Mesendoderm (in vitro differentiated cells): ENCODE results near the gene OPRL1.
"Not testable (repeated sequence)": the region's sequence is repeated elsewhere in the genome, so short reads cannot be mapped to it uniquely, and the experiment has no call there.

Source experiments
- DNase-seq: peaks from one replicate; pipeline ENCODE4 v3.0.0; 2013
- H2AK5ac ChIP-seq: 2 replicates; pipeline ENCODE4 v1.6.1; 2013; ENCODE audit warnings: low read length, inconsistent platforms
- H2BK120ac ChIP-seq: 2 replicates; pipeline ENCODE4 v1.6.1; 2013; ENCODE audit warnings: low read depth, mild to moderate bottlenecking, low read length, moderate library complexity, mixed read lengths
- H2BK15ac ChIP-seq: replicated peaks from 2 replicates; pipeline ENCODE4 v1.6.1; 2013; ENCODE audit warnings: low read depth, mild to moderate bottlenecking, moderate library complexity
- H2BK5ac ChIP-seq: 2 replicates; pipeline ENCODE4 v1.6.1; 2013; ENCODE audit warnings: low read length, inconsistent platforms
- H3K18ac ChIP-seq: 2 replicates; pipeline ENCODE4 v1.6.1; 2013; ENCODE audit warnings: mild to moderate bottlenecking, low read length, mixed read lengths
- H3K23ac ChIP-seq: one replicate; pipeline ENCODE4 v1.6.1; 2013; ENCODE audit warnings: low read length
- H3K27ac ChIP-seq: 2 replicates; pipeline ENCODE4 v1.5.1; 2013; ENCODE audit warnings: low read depth, mild to moderate bottlenecking, inconsistent platforms, low read length, moderate library complexity
- H3K27me3 ChIP-seq: 2 replicates; pipeline ENCODE4 v1.6.1; 2013; ENCODE audit warnings: low read length, control low read depth, mild to moderate bottlenecking, inconsistent platforms; ENCODE audit not compliant: insufficient read depth, poor library complexity
- H3K36me3 ChIP-seq: 2 replicates; pipeline ENCODE4 v1.6.1; 2013; ENCODE audit warnings: low read length, inconsistent platforms; ENCODE audit not compliant: control insufficient read depth, insufficient read depth
- H3K4ac ChIP-seq: one replicate; pipeline ENCODE4 v1.6.1; 2013; ENCODE audit warnings: low read depth, mild to moderate bottlenecking, low read length, moderate library complexity
- H3K4me1 ChIP-seq: 2 replicates; pipeline ENCODE4 v1.6.1; 2013; ENCODE audit warnings: low read depth, low read length, inconsistent platforms; ENCODE audit not compliant: control insufficient read depth
- H3K4me2 ChIP-seq: 2 replicates; pipeline ENCODE4 v1.6.1; 2013; ENCODE audit warnings: low read length
- H3K4me3 ChIP-seq: 2 replicates; pipeline ENCODE4 v1.5.1; 2013; ENCODE audit warnings: mild to moderate bottlenecking, low read length
- H3K56ac ChIP-seq: one replicate; pipeline ENCODE4 v1.6.1; 2013; ENCODE audit warnings: low read length
- H3K79me1 ChIP-seq: 2 replicates; pipeline ENCODE4 v1.6.1; 2013; ENCODE audit warnings: low read length, inconsistent platforms
- H3K79me2 ChIP-seq: 2 replicates; pipeline ENCODE4 v1.6.1; 2013; ENCODE audit warnings: mild to moderate bottlenecking, low read length; ENCODE audit not compliant: control insufficient read depth, insufficient read depth
- H3K9ac ChIP-seq: 2 replicates; pipeline ENCODE4 v1.6.1; 2013; ENCODE audit warnings: low read length, inconsistent platforms
- H4K5ac ChIP-seq: one replicate; pipeline ENCODE4 v1.6.1; 2013; ENCODE audit warnings: low read length
- H4K8ac ChIP-seq: one replicate; pipeline ENCODE4 v1.6.1; 2013; ENCODE audit warnings: low read depth, mild to moderate bottlenecking, control low read depth, low read length, moderate library complexity
- WGBS: extraction: QIAGEN DNeasy Blood & Tissue Kit; methylation state at CpG from one replicate; pipeline ENCODE4 v1.1.7; 2013; ENCODE audit warnings: low lambda C conversion rate, missing lambda C conversion rate; ENCODE audit not compliant: insufficient coverage; ENCODE audit errors: extremely low coverage; 5-methylcytosine and 5-hydroxymethylcytosine counted together

Gene OPRL1

DNA sequence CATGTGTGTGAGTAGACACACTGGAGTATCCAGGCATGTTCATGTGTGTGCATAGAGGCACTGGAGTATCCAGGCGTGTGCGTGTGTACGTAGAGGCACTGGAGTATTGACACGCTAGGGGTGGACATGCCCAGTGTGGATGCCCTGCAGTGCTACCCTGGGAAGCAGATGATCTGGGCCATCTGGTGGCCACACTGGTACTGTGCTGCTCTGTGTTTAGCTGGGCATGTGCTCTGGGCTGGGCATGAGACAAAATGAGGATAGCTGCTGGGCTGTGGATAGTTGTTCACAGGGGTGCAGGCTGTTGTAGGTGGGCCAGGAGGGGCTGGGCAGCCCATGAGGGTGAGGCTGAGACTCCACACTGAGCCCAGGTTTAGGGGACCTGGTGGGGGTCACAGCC is 51.5 kb downstream of the OPRL1 start:
- DNase-seq: no peak
- WGBS: no CpG with 5 or more reads among the region's 4 CpGs
- no peak overlapping the region for H2BK15ac ChIP-seq

DNA sequence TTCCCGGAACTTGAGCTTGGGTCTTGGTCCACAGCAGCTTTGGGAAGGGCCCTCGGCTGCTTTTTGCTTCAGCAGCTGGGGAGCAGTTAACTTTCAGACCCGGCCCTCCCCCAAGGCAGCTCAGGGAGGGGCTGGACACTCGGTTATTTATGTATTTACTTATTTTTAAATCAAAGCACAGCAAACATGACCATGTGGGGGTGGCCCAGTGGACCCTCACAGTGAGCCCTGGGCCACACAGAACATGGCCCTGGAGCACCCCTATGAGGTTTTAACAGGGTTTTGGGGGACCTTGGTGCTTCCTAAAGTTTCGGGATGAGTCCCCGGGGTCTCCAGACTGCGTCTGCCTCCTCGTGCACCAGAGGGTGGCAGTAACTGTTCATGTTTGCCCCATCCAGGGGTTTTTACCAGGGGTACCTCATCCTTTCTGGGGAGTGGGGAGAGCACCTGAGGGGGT is 54.1 kb downstream of the OPRL1 start:
- Histone ChIP-seq H2AK5ac (no peak overlapping the region), H3K4me2 (no peak overlapping the region), H3K4me3 (no peak overlapping the region), H3K23ac (no peak overlapping the region), H3K79me2 (no peaks in the 10 kb centered on the region), H3K4me1 (no peaks in the 10 kb centered on the region), H4K8ac (no peak overlapping the region), H2BK120ac (no peak overlapping the region), H4K5ac (no peak overlapping the region), H3K9ac (no peak overlapping the region), H3K18ac (no peak overlapping the region), H2BK15ac (no peak overlapping the region), H3K27me3 (no peaks in the 10 kb centered on the region), H3K79me1 (no peaks in the 10 kb centered on the region), H2BK5ac (no peak overlapping the region), H3K4ac (no peak overlapping the region), H3K27ac (no peak overlapping the region), H3K36me3 (no peaks in the 10 kb centered on the region), H3K56ac (no peak overlapping the region)
- DNase-seq: no peak
- WGBS: no CpG with 5 or more reads among the region's 8 CpGs

More for the DNA sequence above, 51.5 kb downstream of the OPRL1 start:
- Histone ChIP-seq H2BK120ac (no peak overlapping the region), H3K18ac (no peak overlapping the region), H3K27ac (no peak overlapping the region), H3K79me2 (no peaks in the 10 kb centered on the region), H3K4me2 (no peak overlapping the region), H3K23ac (no peak overlapping the region), H3K9ac (no peak overlapping the region), H4K5ac (no peak overlapping the region), H3K4me3 (no peak overlapping the region), H3K79me1 (no peaks in the 10 kb centered on the region), H3K4me1 (no peaks in the 10 kb centered on the region), H3K4ac (no peak overlapping the region), H2AK5ac (no peak overlapping the region), H2BK5ac (no peak overlapping the region), H3K56ac (no peak overlapping the region), H3K36me3 (no peaks in the 10 kb centered on the region), H3K27me3 (no peaks in the 10 kb centered on the region), H4K8ac (no peak overlapping the region)

DNA sequence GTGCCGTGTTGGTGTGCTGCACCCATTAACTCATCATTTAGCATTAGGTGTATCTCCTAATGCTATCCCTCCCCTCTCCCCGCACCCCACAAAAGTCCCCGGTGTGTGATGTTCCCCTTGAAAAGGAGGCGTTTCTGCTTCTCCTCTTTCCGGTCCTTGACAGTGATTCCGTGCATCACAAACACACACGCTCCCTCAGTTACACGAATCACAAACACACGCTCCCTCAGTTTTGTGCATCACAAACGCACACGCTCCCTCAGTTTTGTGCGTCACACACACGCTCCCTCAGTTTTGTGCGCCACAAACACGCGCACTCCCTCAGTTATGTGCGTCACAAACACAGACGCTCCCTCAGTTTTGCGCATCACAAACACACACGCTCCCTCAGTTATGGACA is 54.9 kb downstream of the OPRL1 start:
- H3K56ac ChIP-seq, H2AK5ac ChIP-seq, H3K79me1 ChIP-seq, DNase-seq, H3K4ac ChIP-seq, H3K4me2 ChIP-seq, H3K4me1 ChIP-seq, H4K5ac ChIP-seq, H2BK15ac ChIP-seq, H3K23ac ChIP-seq, H3K27ac ChIP-seq, H3K36me3 ChIP-seq, H3K18ac ChIP-seq, H2BK120ac ChIP-seq, H4K8ac ChIP-seq, H3K4me3 ChIP-seq, H3K79me2 ChIP-seq, H2BK5ac ChIP-seq, H3K9ac ChIP-seq, H3K27me3 ChIP-seq: not testable (repeated sequence)
- WGBS: no CpG with 5 or more reads among the region's 20 CpGs

DNA sequence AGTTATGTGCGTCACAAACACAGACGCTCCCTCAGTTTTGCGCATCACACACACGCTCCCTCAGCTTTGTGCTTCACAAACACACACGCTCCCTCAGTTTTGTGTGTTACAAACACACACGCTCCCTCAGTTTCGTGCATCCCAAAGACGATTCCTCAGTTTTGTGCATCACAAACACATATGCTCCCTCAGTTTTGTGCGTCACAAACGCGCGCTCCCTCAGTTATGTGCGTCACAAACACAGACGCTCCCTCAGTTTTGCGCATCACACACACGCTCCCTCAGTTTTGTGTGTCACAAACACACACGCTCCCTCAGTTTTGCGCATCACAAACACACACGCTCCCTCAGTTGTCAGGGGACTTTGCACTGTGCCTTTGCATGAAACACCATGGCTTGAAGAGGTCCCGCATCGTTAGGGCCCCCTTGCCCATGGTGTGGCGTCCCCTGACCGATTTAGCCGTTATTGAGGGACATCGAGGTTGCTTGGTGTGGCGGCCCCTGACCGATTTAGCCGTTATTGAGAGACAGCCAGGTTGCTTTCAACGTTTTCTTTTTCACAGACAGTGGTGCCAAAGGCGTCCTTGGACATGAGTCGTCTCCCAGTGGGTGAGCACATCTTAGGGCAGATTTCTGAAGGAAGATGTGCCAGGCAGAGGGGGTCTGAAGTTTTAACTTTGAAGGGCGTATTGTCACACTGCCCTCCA is 56.3 kb downstream of the OPRL1 start:
- Histone ChIP-seq H3K4me1 (no peaks in the 10 kb centered on the region), H4K5ac (no peak overlapping the region), H4K8ac (no peak overlapping the region), H3K23ac (no peak overlapping the region), H3K4me3 (no peak overlapping the region), H3K79me2 (no peaks in the 10 kb centered on the region), H3K27me3 (no peaks in the 10 kb centered on the region), H2BK5ac (no peak overlapping the region), H3K9ac (no peak overlapping the region), H2BK15ac (no peak overlapping the region), H3K79me1 (no peaks in the 10 kb centered on the region), H3K56ac (no peak overlapping the region), H3K18ac (no peak overlapping the region), H3K36me3 (no peaks in the 10 kb centered on the region), H2BK120ac (no peak overlapping the region), H3K27ac (no peak overlapping the region), H2AK5ac (no peak overlapping the region), H3K4ac (no peak overlapping the region), H3K4me2 (no peak overlapping the region)
- DNase-seq: no peak
- WGBS: no CpG with 5 or more reads among the region's 32 CpGs

DNA sequence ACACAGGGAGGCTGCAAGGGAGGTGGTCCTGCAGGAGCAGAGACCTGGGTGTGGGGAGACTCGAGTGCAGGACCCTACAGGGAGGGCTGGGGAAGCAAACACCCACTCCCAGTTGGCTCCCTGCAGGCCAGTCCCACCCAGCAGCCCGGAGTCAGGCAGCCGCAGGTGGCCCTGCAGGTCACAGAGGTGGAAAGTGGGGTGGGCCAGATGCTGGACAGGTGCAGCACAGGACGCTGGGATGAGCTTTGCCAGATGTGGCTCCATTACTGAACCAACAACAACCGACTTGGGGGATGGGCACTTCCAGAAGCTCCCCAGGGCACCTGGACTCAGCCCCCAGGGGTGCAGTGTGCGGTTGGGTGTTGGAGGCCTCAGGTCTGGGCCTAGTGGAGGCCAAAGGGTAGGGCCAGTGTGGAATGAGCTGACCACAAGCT is 57.7 kb downstream of the OPRL1 start:
- Histone ChIP-seq H3K79me1 (no peaks in the 10 kb centered on the region), H4K8ac (no peak overlapping the region), H3K27me3 (no peaks in the 10 kb centered on the region), H3K9ac (no peak overlapping the region), H2AK5ac (no peak overlapping the region), H3K4me3 (no peak overlapping the region), H4K5ac (no peak overlapping the region), H3K27ac (no peak overlapping the region), H3K23ac (no peak overlapping the region), H3K36me3 (no peaks in the 10 kb centered on the region), H3K4ac (no peak overlapping the region), H3K4me2 (no peak overlapping the region), H2BK5ac (no peak overlapping the region), H3K79me2 (no peaks in the 10 kb centered on the region), H2BK15ac (no peak overlapping the region), H2BK120ac (no peak overlapping the region), H3K18ac (no peak overlapping the region), H3K4me1 (no peaks in the 10 kb centered on the region), H3K56ac (no peak overlapping the region)
- WGBS: no CpG with 5 or more reads among the region's 6 CpGs
- DNase-seq: no peak

DNA sequence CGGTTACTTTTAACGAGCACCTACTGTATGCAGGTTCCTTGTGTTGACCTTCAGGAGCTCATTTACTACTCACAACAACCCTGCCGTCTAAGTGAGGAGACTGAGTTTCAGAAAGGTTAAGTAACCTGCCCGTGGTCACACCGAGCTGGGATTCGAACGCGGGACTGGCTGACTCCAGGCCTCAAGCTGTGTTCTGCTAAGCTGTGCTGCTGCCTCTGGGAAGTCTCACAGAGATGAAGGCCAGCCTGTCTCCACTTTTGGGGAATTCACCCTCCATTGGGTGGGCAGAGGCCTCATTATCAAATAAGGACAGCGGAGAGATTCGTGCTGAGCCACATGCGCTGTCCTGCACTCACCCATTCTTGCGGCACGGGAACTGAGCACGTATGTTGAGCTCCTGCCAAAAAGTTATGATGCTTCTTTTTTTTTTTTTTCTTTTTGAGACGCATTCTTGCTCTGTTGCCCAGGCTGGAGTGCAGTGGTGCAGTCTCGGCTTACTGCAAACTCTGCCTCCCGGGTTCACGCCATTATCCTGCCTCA is 58.5 kb downstream of the OPRL1 start:
- H2BK5ac ChIP-seq: no peak overlapping the region
- DNase-seq: no peak
- H3K4ac ChIP-seq: no peak overlapping the region
- H3K4me3 ChIP-seq: no peak overlapping the region
- no peaks in the 10 kb centered on the region for H3K27me3 ChIP-seq
- H3K56ac ChIP-seq: no peak overlapping the region
- H2AK5ac ChIP-seq: no peak overlapping the region
- no peak overlapping the region for H2BK120ac ChIP-seq
- H3K27ac ChIP-seq: no peak overlapping the region
- no peaks in the 10 kb centered on the region for H3K79me2 ChIP-seq
- WGBS: no CpG with 5 or more reads among the region's 18 CpGs
- no peak overlapping the region for H4K5ac ChIP-seq
- no peaks in the 10 kb centered on the region for H3K36me3 ChIP-seq
- H4K8ac ChIP-seq: no peak overlapping the region
- H3K79me1 ChIP-seq: no peaks in the 10 kb centered on the region
- no peak overlapping the region for H3K9ac ChIP-seq
- H3K18ac ChIP-seq: no peak overlapping the region
- H3K4me2 ChIP-seq: no peak overlapping the region
- no peak overlapping the region for H3K23ac ChIP-seq
- no peak overlapping the region for H2BK15ac ChIP-seq
- no peaks in the 10 kb centered on the region for H3K4me1 ChIP-seq
